ENCODE data around the gene PI4K2A. TPM values are rescaled to one million over a fixed set of nuclear protein-coding genes. Genes with fewer than 3 reads are reported as not detected.

The PI4K2A gene
- total and polyA plus RNA-seq, 2 of the 13 experiments (the other 11 are each of a cell fraction or from before 2014, with no cell fraction given), result 10.9 to 14.3 TPM

DNA sequence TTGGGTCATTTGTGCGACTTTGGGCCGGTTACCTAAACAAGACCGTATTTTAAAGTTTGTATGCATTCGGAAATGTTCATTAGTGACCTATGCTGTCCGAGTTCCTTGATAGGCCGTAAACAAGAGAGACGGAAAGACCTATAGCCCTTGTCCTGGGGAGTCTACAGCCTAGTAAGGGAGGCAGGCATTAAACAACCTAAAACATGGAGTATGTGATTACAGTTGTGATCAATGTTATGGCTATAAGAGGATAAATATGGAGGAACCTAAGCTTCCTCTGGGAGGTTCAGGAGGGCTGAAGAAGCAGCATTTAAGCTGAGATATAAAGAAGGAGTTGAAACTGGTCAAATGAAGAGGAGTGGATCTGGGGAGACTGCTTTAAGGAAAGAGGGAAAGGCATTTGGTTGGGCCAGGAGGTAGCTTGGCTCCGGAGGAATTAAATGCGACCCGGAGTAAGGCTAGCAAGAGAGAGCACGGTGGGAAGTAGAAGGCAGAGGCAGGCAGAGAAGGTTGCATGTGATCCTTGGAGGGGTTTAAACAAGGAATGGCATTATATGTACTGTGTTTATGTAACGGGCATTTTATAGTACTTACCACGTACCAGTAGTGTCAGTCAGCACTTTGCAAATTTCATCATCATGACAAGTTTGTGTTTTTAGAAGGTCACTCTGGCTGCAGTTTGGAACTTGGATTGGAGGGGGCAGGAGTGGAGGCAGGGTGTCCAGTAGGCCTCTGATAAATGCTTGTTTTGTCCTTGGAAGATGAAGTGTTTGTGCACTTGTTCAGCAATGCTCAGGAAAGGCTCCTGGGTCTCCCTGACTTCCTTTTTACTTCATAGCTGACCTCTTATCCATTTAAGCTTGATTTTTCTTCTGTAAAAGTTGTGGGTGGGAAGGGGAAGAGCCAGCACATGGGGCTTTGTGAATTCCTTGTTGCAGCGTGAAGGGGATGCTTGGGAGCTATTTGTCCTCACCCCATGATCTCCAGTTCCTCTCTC is 47.6 kb downstream of the PI4K2A start (continued):
- TF ChIP-seq MLXIP (CRISPR knock-in tag; IDR thresholded peaks at IDR 0.05; ENCODE audit: borderline replicate concordance) (no peak), MED8 (CRISPR knock-in tag; IDR thresholded peaks at IDR 0.05; ENCODE audit: insufficient replicate concordance) (no peak), GATAD2A (CRISPR knock-in tag; IDR thresholded peaks at IDR 0.05) (peak; percentile 41; the same call in 1 of the 2 replicates), ZNF12 (CRISPR knock-in tag; IDR thresholded peaks at IDR 0.05) (no peak), ZNF775 (CRISPR knock-in tag; IDR thresholded peaks at IDR 0.05; ENCODE audit: borderline replicate concordance) (no peak), KAT8 (CRISPR knock-in tag; IDR thresholded peaks at IDR 0.05) (no peak), ZSCAN30 (CRISPR knock-in tag; IDR thresholded peaks at IDR 0.05) (no peak), XRCC5 (optimal IDR thresholded peaks at IDR 0.05; ENCODE audit: low read length) (no peak), SNAI1 (CRISPR knock-in tag; IDR thresholded peaks at IDR 0.05; ENCODE audit: borderline replicate concordance) (no peak), MIER2 (CRISPR knock-in tag; IDR thresholded peaks at IDR 0.05) (no peak), POLR2G (IDR thresholded peaks at IDR 0.05; ENCODE audit: low read depth, low read length) (no peak), ZNF18 (CRISPR knock-in tag; IDR thresholded peaks at IDR 0.05; ENCODE audit: insufficient replicate concordance) (peak; percentile 17), CHCHD3 (CRISPR knock-in tag; IDR thresholded peaks at IDR 0.05) (no peak), ZNF460 (CRISPR knock-in tag; IDR thresholded peaks at IDR 0.05; ENCODE audit: borderline replicate concordance) (no peak), ZNF382 (CRISPR knock-in tag; IDR thresholded peaks at IDR 0.05; ENCODE audit: borderline replicate concordance) (no peak), ARNT2 (CRISPR knock-in tag; IDR thresholded peaks at IDR 0.05; ENCODE audit: low read depth) (no peak)
- TF ChIP-seq, protein P1, sequence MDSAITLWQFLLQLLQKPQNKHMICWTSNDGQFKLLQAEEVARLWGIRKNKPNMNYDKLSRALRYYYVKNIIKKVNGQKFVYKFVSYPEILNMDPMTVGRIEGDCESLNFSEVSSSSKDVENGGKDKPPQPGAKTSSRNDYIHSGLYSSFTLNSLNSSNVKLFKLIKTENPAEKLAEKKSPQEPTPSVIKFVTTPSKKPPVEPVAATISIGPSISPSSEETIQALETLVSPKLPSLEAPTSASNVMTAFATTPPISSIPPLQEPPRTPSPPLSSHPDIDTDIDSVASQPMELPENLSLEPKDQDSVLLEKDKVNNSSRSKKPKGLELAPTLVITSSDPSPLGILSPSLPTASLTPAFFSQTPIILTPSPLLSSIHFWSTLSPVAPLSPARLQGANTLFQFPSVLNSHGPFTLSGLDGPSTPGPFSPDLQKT (CRISPR knock-in tag; IDR thresholded peaks at IDR 0.05; ENCODE audit: borderline replicate concordance), result no peak
- TF ChIP-seq, protein P2, sequence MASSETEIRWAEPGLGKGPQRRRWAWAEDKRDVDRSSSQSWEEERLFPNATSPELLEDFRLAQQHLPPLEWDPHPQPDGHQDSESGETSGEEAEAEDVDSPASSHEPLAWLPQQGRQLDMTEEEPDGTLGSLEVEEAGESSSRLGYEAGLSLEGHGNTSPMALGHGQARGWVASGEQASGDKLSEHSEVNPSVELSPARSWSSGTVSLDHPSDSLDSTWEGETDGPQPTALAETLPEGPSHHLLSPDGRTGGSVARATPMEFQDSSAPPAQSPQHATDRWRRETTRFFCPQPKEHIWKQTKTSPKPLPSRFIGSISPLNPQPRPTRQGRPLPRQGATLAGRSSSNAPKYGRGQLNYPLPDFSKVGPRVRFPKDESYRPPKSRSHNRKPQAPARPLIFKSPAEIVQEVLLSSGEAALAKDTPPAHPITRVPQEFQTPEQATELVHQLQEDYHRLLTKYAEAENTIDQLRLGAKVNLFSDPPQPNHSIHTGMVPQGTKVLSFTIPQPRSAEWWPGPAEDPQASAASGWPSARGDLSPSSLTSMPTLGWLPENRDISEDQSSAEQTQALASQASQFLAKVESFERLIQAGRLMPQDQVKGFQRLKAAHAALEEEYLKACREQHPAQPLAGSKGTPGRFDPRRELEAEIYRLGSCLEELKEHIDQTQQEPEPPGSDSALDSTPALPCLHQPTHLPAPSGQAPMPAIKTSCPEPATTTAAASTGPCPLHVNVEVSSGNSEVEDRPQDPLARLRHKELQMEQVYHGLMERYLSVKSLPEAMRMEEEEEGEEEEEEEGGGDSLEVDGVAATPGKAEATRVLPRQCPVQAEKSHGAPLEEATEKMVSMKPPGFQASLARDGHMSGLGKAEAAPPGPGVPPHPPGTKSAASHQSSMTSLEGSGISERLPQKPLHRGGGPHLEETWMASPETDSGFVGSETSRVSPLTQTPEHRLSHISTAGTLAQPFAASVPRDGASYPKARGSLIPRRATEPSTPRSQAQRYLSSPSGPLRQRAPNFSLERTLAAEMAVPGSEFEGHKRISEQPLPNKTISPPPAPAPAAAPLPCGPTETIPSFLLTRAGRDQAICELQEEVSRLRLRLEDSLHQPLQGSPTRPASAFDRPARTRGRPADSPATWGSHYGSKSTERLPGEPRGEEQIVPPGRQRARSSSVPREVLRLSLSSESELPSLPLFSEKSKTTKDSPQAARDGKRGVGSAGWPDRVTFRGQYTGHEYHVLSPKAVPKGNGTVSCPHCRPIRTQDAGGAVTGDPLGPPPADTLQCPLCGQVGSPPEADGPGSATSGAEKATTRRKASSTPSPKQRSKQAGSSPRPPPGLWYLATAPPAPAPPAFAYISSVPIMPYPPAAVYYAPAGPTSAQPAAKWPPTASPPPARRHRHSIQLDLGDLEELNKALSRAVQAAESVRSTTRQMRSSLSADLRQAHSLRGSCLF (CRISPR knock-in tag; IDR thresholded peaks at IDR 0.05; ENCODE audit: borderline replicate concordance), result no peak
